CMK (cell line): ENCODE results near the gene FBLN2.
"Not testable (repeated sequence)": the region's sequence is repeated elsewhere in the genome, so short reads cannot be mapped to it uniquely, and the experiment has no call there.

Experiments used
- DNase-seq: peaks from one replicate; pipeline ENCODE4 v3.0.0-alpha.2; 2010; ENCODE audit warnings: low read depth

Gene FBLN2

GRCh38 chr3:13549623-13550422 lies 898 bp downstream of the FBLN2 start:
- no peak for DNase-seq

- DNase-seq: no peak
These were observed 1.4 kb downstream of the FBLN2 start for GRCh38 chr3:13550423-13550690.

GRCh38 chr3:13550791-13551360 lies 2.0 kb downstream of the FBLN2 start:
- DNase-seq: no peak

GRCh38 chr3:13552857-13553652 lies 4.1 kb downstream of the FBLN2 start:
- DNase-seq: no peak

GRCh38 chr3:13553686-13554085 lies 4.8 kb downstream of the FBLN2 start:
- DNase-seq: no peak

GRCh38 chr3:13555753-13556152 lies 6.8 kb downstream of the FBLN2 start:
- DNase-seq: no peak

GRCh38 chr3:13556207-13556606 lies 7.3 kb downstream of the FBLN2 start:
- DNase-seq: no peak

- DNase-seq: no peak
These were observed 8.0 kb downstream of the FBLN2 start for GRCh38 chr3:13556917-13557316.

GRCh38 chr3:13557417-13557816 lies 8.5 kb downstream of the FBLN2 start:
- no peak for DNase-seq

- DNase-seq: no peak
These were observed 9.0 kb downstream of the FBLN2 start for GRCh38 chr3:13557926-13558325.

GRCh38 chr3:13558651-13559050 lies 9.7 kb downstream of the FBLN2 start:
- no peak for DNase-seq

GRCh38 chr3:13559764-13560525 lies 11.0 kb downstream of the FBLN2 start:
- DNase-seq: no peak

GRCh38 chr3:13561376-13561775 lies 12.5 kb downstream of the FBLN2 start:
- no peak for DNase-seq

- DNase-seq: no peak
These were observed 13.0 kb downstream of the FBLN2 start for GRCh38 chr3:13561967-13562366.

GRCh38 chr3:13562421-13562820 lies 13.5 kb downstream of the FBLN2 start:
- DNase-seq: not testable (repeated sequence)

- DNase-seq: no peak
These were observed 14.4 kb downstream of the FBLN2 start for GRCh38 chr3:13563321-13563720.

GRCh38 chr3:13563911-13564310 lies 15.0 kb downstream of the FBLN2 start:
- DNase-seq: no peak

- DNase-seq: no peak
These were observed 16.0 kb downstream of the FBLN2 start for GRCh38 chr3:13564751-13565560.

GRCh38 chr3:13565581-13566452 lies 16.9 kb downstream of the FBLN2 start:
- no peak for DNase-seq

GRCh38 chr3:13566453-13566748 lies 17.5 kb downstream of the FBLN2 start:
- no peak for DNase-seq

GRCh38 chr3:13566769-13567310 lies 17.9 kb downstream of the FBLN2 start:
- DNase-seq: no peak
